Osteoblast (primary cell): ENCODE data around the gene SUN2. TPM values are rescaled to one million over a fixed set of nuclear protein-coding genes. Genes with fewer than 3 reads are reported as not detected.
A peak's percentile ranks its signal among the peaks of the same experiment; 100 is the strongest.

ENCODE experiments used
- DNase-seq: peaks from one replicate; pipeline ENCODE4 v3.0.0; 2011; ENCODE audit warnings: low spot score, mixed read lengths; ENCODE audit not compliant: insufficient read length; ENCODE audit errors: missing footprints
- H2AFZ ChIP-seq: 2 replicates; pipeline ENCODE4 v1.6.0; 2011; ENCODE audit warnings: mild to moderate bottlenecking, low read length
- H3K27ac ChIP-seq: 2 replicates; pipeline ENCODE4 v1.5.1; 2011; ENCODE audit warnings: mild to moderate bottlenecking, low read depth, low read length, moderate library complexity
- H3K27me3 ChIP-seq: 2 replicates; pipeline ENCODE4 v1.6.0; 2012; ENCODE audit warnings: mild to moderate bottlenecking, control low read depth, inconsistent platforms, low read length, moderate library complexity; ENCODE audit not compliant: insufficient read depth
- H3K36me3 ChIP-seq: 2 replicates; pipeline ENCODE4 v1.5.1; 2011; ENCODE audit warnings: mild to moderate bottlenecking, low read length, control low read depth, moderate library complexity; ENCODE audit not compliant: insufficient read depth
- H3K4me1 ChIP-seq: 2 replicates; pipeline ENCODE4 v1.5.1; 2011; ENCODE audit warnings: mild to moderate bottlenecking, low read length, control low read depth, moderate library complexity; ENCODE audit not compliant: insufficient read depth
- H3K4me2 ChIP-seq: 2 replicates; pipeline ENCODE4 v1.6.0; 2011; ENCODE audit warnings: mild to moderate bottlenecking, low read length; ENCODE audit not compliant: insufficient read depth
- H3K4me3 ChIP-seq: fragments of 200-600 bp; sonication (generic); 3 replicates; pipeline ENCODE4 v1.5.1; 2012; ENCODE audit warnings: mild to moderate bottlenecking, low read length, inconsistent platforms; ENCODE audit not compliant: insufficient read depth
- H3K79me2 ChIP-seq: 2 replicates; pipeline ENCODE4 v1.6.0; 2012; ENCODE audit warnings: mild to moderate bottlenecking, low read length, control low read depth, inconsistent platforms; ENCODE audit not compliant: insufficient read depth
- H3K9me3 ChIP-seq: 2 replicates; pipeline ENCODE4 v1.5.1; 2011; ENCODE audit warnings: low read depth, low read length, control low read depth
- H4K20me1 ChIP-seq: 2 replicates; pipeline ENCODE4 v1.6.0; 2012; ENCODE audit warnings: mild to moderate bottlenecking, low read length, control low read depth; ENCODE audit not compliant: insufficient read depth
- CTCF ChIP-seq: IDR thresholded peaks from 2 replicates; pipeline ENCODE4 v1.5.1; 2011; ENCODE audit warnings: mild to moderate bottlenecking, low read depth, low read length, moderate library complexity; ENCODE audit errors: extremely low read depth
- total RNA-seq: library from RNA; depleted of rRNA; stranded (reverse); fragments of >200 nt; gene quantifications from 2 replicates; pipeline ENCODE4 v1.2.3, GENCODE V29; 2012

Gene SUN2
- total RNA-seq, 1 donor, result 105 TPM

- Histone ChIP-seq H2AFZ (peak overlapping the region; percentile 83), H3K4me2 (peak overlapping the region; percentile 95), H3K4me3 (no peak overlapping the region), H3K79me2 (peaks cover 26% of the 10 kb centered on the region), H3K4me1 (peaks cover 19% of the 10 kb centered on the region), H3K36me3 (peaks cover 12% of the 10 kb centered on the region), H4K20me1 (no peaks in the 10 kb centered on the region), H3K27me3 (no peaks in the 10 kb centered on the region), H3K9me3 (no peaks in the 10 kb centered on the region), H3K27ac (no peak overlapping the region)
- no peak for TF ChIP-seq CTCF
- no peak for DNase-seq
Measured at GRCh38 chr22:38756711-38757463, 1.1 kb upstream of the SUN2 start.

GRCh38 chr22:38755155-38755910 lies 465 bp downstream of the SUN2 start:
- no peak for TF ChIP-seq CTCF
- Histone ChIP-seq H2AFZ (peak overlapping the region; percentile 81), H4K20me1 (no peaks in the 10 kb centered on the region), H3K79me2 (peaks cover 30% of the 10 kb centered on the region), H3K4me3 (peak overlapping the region; percentile 81), H3K27me3 (no peaks in the 10 kb centered on the region), H3K4me2 (peak overlapping the region; percentile 95), H3K4me1 (peaks cover 19% of the 10 kb centered on the region), H3K36me3 (peaks cover 25% of the 10 kb centered on the region), H3K27ac (peak overlapping the region; percentile 92), H3K9me3 (no peaks in the 10 kb centered on the region)
- peak; percentile 100 for DNase-seq

- Histone ChIP-seq H3K4me2 (peak overlapping the region; percentile 95), H3K79me2 (peaks cover 30% of the 10 kb centered on the region), H2AFZ (peak overlapping the region; percentile 81)
Measured at GRCh38 chr22:38754751-38755154, 1.0 kb downstream of the SUN2 start.

More at GRCh38 chr22:38754751-38755154, 1.0 kb downstream of the SUN2 start:
- Histone ChIP-seq H4K20me1 (no peaks in the 10 kb centered on the region), H3K27me3 (no peaks in the 10 kb centered on the region), H3K4me1 (peaks cover 19% of the 10 kb centered on the region), H3K36me3 (peaks cover 31% of the 10 kb centered on the region), H3K27ac (peak overlapping the region; percentile 92), H3K9me3 (no peaks in the 10 kb centered on the region), H3K4me3 (peak overlapping the region; percentile 81)
- TF ChIP-seq CTCF, result no peak
- DNase-seq, result peak; percentile 92
